Activated naive CD8-positive, alpha-beta T cell (primary cell): Measurements from ENCODE around the gene USP8.

Source experiments
- H3K27ac Mint-ChIP-seq: one replicate; pipeline ENCODE4 v1.8.0; 2021; ENCODE audit warnings: mixed read lengths
- H3K27me3 Mint-ChIP-seq: one replicate; pipeline ENCODE4 v1.8.0; 2021; ENCODE audit warnings: mixed read lengths
- H3K36me3 Mint-ChIP-seq: one replicate; pipeline ENCODE4 v1.8.0; 2021; ENCODE audit warnings: mixed read lengths
- H3K4me1 Mint-ChIP-seq: one replicate; pipeline ENCODE4 v1.8.0; 2021; ENCODE audit warnings: low read depth, mixed read lengths
- H3K4me3 Mint-ChIP-seq: one replicate; pipeline ENCODE4 v1.8.0; 2021; ENCODE audit warnings: mild to moderate bottlenecking, mixed read lengths
- H3K9me3 Mint-ChIP-seq: one replicate; pipeline ENCODE4 v1.8.0; 2021; ENCODE audit warnings: low read depth, mixed read lengths

Gene USP8

DNA sequence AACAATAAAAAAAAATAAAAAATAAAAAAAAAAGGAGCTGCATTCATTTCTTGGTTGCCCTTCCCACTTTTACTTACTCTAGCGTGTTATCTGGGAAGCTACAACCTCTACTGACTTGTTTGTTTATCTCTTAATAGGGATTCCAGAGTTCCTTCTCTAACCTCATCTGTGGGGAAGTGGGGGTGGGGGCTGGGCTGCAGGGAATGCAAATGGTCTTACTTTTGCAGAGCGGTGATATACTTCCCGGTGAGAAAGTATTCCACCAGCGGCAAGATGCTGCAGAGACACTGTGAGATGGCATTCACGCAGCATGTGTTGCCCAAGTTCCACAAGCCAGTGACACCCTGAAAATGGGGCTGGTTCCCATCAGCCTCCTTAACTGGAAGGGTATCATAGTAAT lies 120.2 kb downstream of the USP8 start:
- Mint-ChIP-seq H3K4me1 (no peaks in the 10 kb centered on the region), H3K9me3 (no peaks in the 10 kb centered on the region), H3K36me3 (no peaks in the 10 kb centered on the region), H3K4me3 (no peak overlapping the region), H3K27ac (no peak overlapping the region), H3K27me3 (peaks cover 2% of the 10 kb centered on the region)

DNA sequence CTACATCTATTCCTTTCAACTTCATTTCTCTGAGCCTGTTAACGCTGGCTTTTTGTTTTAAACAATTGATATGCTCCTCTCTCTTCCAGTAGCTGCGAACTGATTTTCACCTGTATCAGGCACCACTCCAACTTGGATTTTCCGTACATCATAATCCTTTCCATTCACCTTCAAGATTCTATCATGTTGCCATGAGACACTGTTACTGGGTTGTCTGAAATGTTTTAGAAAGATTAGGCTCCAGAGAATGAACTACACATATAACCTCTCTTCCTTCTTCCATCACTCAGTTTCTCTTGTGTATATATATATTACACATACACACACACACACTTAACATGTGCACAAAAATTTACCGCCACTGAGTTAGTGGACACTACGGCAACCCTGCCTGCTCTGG lies 122.4 kb downstream of the USP8 start, which contains the start of gene USP50:
TSS of gene USP50 (minus strand) at position 101 of the 400 bp plus-strand sequence. CDS start 141 bp downstream, outside the sequence.
- no peaks in the 10 kb centered on the region for H3K4me1 Mint-ChIP-seq
- no peaks in the 10 kb centered on the region for H3K36me3 Mint-ChIP-seq
- no peak within 1 kb of the TSS for H3K27ac Mint-ChIP-seq
- no peak within 1 kb of the TSS for H3K4me3 Mint-ChIP-seq
- peaks cover 2% of the 10 kb centered on the region for H3K27me3 Mint-ChIP-seq
- H3K9me3 Mint-ChIP-seq = no peaks in the 10 kb centered on the region

DNA sequence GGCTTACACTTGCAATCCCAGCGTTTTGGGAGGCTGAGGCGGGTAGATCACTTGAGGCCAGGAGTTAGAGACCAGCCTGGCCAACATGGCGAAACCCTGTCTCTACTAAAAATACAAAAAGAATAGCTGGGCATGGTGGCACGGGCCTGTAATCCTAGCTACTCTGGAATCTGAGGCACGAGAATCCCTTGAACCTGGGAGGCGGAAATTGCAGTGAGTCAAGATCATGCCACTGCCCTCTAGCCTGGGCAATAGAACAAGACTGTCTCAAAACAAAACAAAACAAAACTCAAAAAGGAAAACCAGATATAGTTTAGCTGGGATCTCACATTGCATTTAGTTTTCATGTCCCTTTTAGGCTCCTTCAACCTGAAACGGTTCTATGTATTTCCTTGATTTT lies 125.1 kb downstream of the USP8 start:
- H3K27ac Mint-ChIP-seq = no peak overlapping the region
- H3K4me1 Mint-ChIP-seq = no peaks in the 10 kb centered on the region
- no peak overlapping the region for H3K4me3 Mint-ChIP-seq

GRCh38 chr15:50552238-50552637 lies 128.0 kb downstream of the USP8 start:
- Mint-ChIP-seq H3K27ac (no peak overlapping the region), H3K4me3 (no peak overlapping the region), H3K4me1 (peaks cover 13% of the 10 kb centered on the region), H3K27me3 (no peaks in the 10 kb centered on the region), H3K36me3 (peaks cover 7% of the 10 kb centered on the region), H3K9me3 (no peaks in the 10 kb centered on the region)

More for the DNA sequence above, 125.1 kb downstream of the USP8 start:
- Mint-ChIP-seq H3K9me3 (no peaks in the 10 kb centered on the region), H3K36me3 (no peaks in the 10 kb centered on the region), H3K27me3 (no peaks in the 10 kb centered on the region)

- Mint-ChIP-seq H3K27ac (peak overlapping the region; percentile 66), H3K4me1 (peaks cover 21% of the 10 kb centered on the region), H3K9me3 (no peaks in the 10 kb centered on the region), H3K4me3 (peak overlapping the region; percentile 10), H3K36me3 (peaks cover 7% of the 10 kb centered on the region), H3K27me3 (no peaks in the 10 kb centered on the region)
Measured at GRCh38 chr15:50556642-50557371, 132.6 kb downstream of the USP8 start.

GRCh38 chr15:50558012-50558411 lies 133.8 kb downstream of the USP8 start:
- Mint-ChIP-seq H3K27me3 (no peaks in the 10 kb centered on the region), H3K4me3 (no peak overlapping the region), H3K4me1 (peaks cover 21% of the 10 kb centered on the region), H3K27ac (no peak overlapping the region), H3K36me3 (peaks cover 13% of the 10 kb centered on the region), H3K9me3 (no peaks in the 10 kb centered on the region)

GRCh38 chr15:50562735-50563640 lies 138.8 kb downstream of the USP8 start:
- H3K4me3 Mint-ChIP-seq = no peak overlapping the region
- H3K27ac Mint-ChIP-seq = peak overlapping the region; percentile 56

GRCh38 chr15:50563756-50564155 lies 139.6 kb downstream of the USP8 start:
- H3K36me3 Mint-ChIP-seq = peaks cover 9% of the 10 kb centered on the region
- H3K27ac Mint-ChIP-seq = peak overlapping the region; percentile 56
- H3K4me1 Mint-ChIP-seq = peaks cover 3% of the 10 kb centered on the region
- no peaks in the 10 kb centered on the region for H3K9me3 Mint-ChIP-seq
- H3K4me3 Mint-ChIP-seq = no peak overlapping the region
- H3K27me3 Mint-ChIP-seq = no peaks in the 10 kb centered on the region

More at GRCh38 chr15:50562735-50563640, 138.8 kb downstream of the USP8 start:
- H3K36me3 Mint-ChIP-seq = peaks cover 9% of the 10 kb centered on the region
- no peaks in the 10 kb centered on the region for H3K27me3 Mint-ChIP-seq
- peaks cover 5% of the 10 kb centered on the region for H3K4me1 Mint-ChIP-seq
- no peaks in the 10 kb centered on the region for H3K9me3 Mint-ChIP-seq
